Astrocyte (in vitro differentiated cells and primary cell): Measurements from ENCODE around the gene NSD1. TPM values are rescaled to one million over a fixed set of nuclear protein-coding genes. Genes with fewer than 3 reads are reported as not detected.

Source experiments
- DNase-seq: peaks from one replicate; pipeline ENCODE4 v3.0.0-alpha.2; 2010; ENCODE audit warnings: low read depth
- FAIRE-seq: peaks from 2 replicates; lab custom pipeline; 2011; peaks lifted over from hg19 to GRCh38; lab: Jason Lieb, UNC
- H2AFZ ChIP-seq: 2 replicates; pipeline ENCODE4 v1.6.0; 2012; ENCODE audit warnings: low read depth, low read length, inconsistent platforms
- H3K27ac ChIP-seq: 2 replicates; pipeline ENCODE4 v1.5.1; 2011; ENCODE audit warnings: low read depth, low read length, inconsistent platforms
- H3K27me3 ChIP-seq: 2 replicates; pipeline ENCODE4 v1.6.0; 2011; ENCODE audit warnings: low read length, inconsistent platforms; ENCODE audit not compliant: insufficient read depth
- H3K36me3 ChIP-seq: 2 replicates; pipeline ENCODE4 v1.5.1; 2011; ENCODE audit warnings: low read length, inconsistent platforms; ENCODE audit not compliant: insufficient read depth
- H3K4me1 ChIP-seq: 2 replicates; pipeline ENCODE4 v1.5.1; 2011; ENCODE audit warnings: low read length, inconsistent platforms; ENCODE audit not compliant: insufficient read depth
- H3K4me2 ChIP-seq: 2 replicates; pipeline ENCODE4 v1.6.0; 2012; ENCODE audit warnings: low read length, inconsistent platforms
- H3K4me3 ChIP-seq: 2 replicates; pipeline ENCODE4 v1.5.1; 2011; ENCODE audit warnings: low read depth, mild to moderate bottlenecking, low read length, inconsistent platforms; ENCODE audit not compliant: insufficient read depth
- H3K79me2 ChIP-seq: 2 replicates; pipeline ENCODE4 v1.6.0; 2012; ENCODE audit warnings: mild to moderate bottlenecking, low read length, inconsistent platforms; ENCODE audit not compliant: insufficient read depth
- H3K9ac ChIP-seq: 2 replicates; pipeline ENCODE4 v1.6.0; 2012; ENCODE audit warnings: mild to moderate bottlenecking, low read length, inconsistent platforms
- H3K9me3 ChIP-seq: 2 replicates; pipeline ENCODE4 v1.5.1; 2012; ENCODE audit warnings: low read depth, mild to moderate bottlenecking, low read length, inconsistent platforms; ENCODE audit not compliant: insufficient read depth
- H4K20me1 ChIP-seq: 2 replicates; pipeline ENCODE4 v1.6.0; 2012; ENCODE audit warnings: low read length, inconsistent platforms; ENCODE audit not compliant: insufficient read depth
- H3K27ac Mint-ChIP-seq: one replicate; pipeline ENCODE4 v1.8.0; 2021; ENCODE audit warnings: mild to moderate bottlenecking, mixed read lengths; ENCODE audit not compliant: unreplicated experiment
- H3K27me3 Mint-ChIP-seq: one replicate; pipeline ENCODE4 v1.8.0; 2021; ENCODE audit warnings: low read depth, mixed read lengths; ENCODE audit not compliant: unreplicated experiment
- H3K36me3 Mint-ChIP-seq: one replicate; pipeline ENCODE4 v1.8.0; 2021; ENCODE audit warnings: low read depth, mixed read lengths; ENCODE audit not compliant: unreplicated experiment
- H3K4me1 Mint-ChIP-seq: one replicate; pipeline ENCODE4 v1.8.0; 2021; ENCODE audit warnings: low read depth, mixed read lengths; ENCODE audit not compliant: unreplicated experiment
- H3K4me3 Mint-ChIP-seq: one replicate; pipeline ENCODE4 v1.8.0; 2021; ENCODE audit warnings: mild to moderate bottlenecking, moderate library complexity, mixed read lengths; ENCODE audit not compliant: unreplicated experiment
- H3K9me3 Mint-ChIP-seq: one replicate; pipeline ENCODE4 v1.8.0; 2021; ENCODE audit warnings: mild to moderate bottlenecking, mixed read lengths; ENCODE audit not compliant: unreplicated experiment
- EZH2 ChIP-seq: IDR thresholded peaks from 2 replicates; pipeline ENCODE4 v1.6.1; 2012; ENCODE audit warnings: mild to moderate bottlenecking, low read length, inconsistent platforms; ENCODE audit not compliant: insufficient read depth
- total RNA-seq: library from RNA; stranded (reverse); gene quantifications from 2 replicates; pipeline ENCODE4 v1.2.1, GENCODE V29; 2021
- TF ChIP-seq, protein P1 (sequence below): IDR thresholded peaks from 2 replicates; pipeline ENCODE4 v1.5.1; 2011; ENCODE audit warnings: low read depth, mild to moderate bottlenecking, inconsistent platforms, low read length, moderate library complexity; ENCODE audit not compliant: insufficient read depth

NSD1 gene
- total RNA-seq, 1 donor from 2014 or later = 71.9 TPM

DNA sequence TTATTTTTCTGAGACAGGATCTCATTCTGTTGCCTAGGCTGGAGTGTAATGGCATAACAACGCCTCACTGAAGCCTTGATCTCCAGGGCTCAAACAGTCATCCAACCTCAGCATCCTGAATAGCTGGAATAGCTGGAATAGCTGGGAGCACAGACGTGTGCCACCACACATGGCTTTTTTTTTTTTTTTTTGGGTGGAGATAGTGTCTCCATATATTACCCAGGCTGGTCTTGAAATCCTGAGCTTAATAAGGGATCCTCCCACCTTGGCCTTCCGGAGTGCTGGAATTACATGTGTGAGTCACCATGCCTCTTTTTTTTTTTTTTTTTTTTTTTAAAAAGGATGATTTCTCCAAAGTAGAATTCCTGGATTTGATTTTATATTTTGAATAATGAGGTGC lies 60.7 kb downstream of the NSD1 start:
- FAIRE-seq (no peak), DNase-seq (peak; percentile 95)
- Mint-ChIP-seq H3K27ac (peak overlapping the region; percentile 85), H3K4me3 (no peak overlapping the region), H3K4me1 (peaks cover 19% of the 10 kb centered on the region), H3K36me3 (no peaks in the 10 kb centered on the region), H3K9me3 (no peaks in the 10 kb centered on the region), H3K27me3 (no peaks in the 10 kb centered on the region)
- peak overlapping the region; percentile 68 for H3K27ac ChIP-seq
- H3K36me3 ChIP-seq = peaks cover 16% of the 10 kb centered on the region
- H3K27me3 ChIP-seq = no peaks in the 10 kb centered on the region
- H3K79me2 ChIP-seq = peaks cover 40% of the 10 kb centered on the region
- no peaks in the 10 kb centered on the region for H3K9me3 ChIP-seq
- no peak overlapping the region for H3K4me2 ChIP-seq
- no peak overlapping the region for H3K9ac ChIP-seq
- H2AFZ ChIP-seq = no peak overlapping the region
- no peak overlapping the region for H3K4me3 ChIP-seq
- TF ChIP-seq EZH2 = no peak
- TF ChIP-seq, protein P1, sequence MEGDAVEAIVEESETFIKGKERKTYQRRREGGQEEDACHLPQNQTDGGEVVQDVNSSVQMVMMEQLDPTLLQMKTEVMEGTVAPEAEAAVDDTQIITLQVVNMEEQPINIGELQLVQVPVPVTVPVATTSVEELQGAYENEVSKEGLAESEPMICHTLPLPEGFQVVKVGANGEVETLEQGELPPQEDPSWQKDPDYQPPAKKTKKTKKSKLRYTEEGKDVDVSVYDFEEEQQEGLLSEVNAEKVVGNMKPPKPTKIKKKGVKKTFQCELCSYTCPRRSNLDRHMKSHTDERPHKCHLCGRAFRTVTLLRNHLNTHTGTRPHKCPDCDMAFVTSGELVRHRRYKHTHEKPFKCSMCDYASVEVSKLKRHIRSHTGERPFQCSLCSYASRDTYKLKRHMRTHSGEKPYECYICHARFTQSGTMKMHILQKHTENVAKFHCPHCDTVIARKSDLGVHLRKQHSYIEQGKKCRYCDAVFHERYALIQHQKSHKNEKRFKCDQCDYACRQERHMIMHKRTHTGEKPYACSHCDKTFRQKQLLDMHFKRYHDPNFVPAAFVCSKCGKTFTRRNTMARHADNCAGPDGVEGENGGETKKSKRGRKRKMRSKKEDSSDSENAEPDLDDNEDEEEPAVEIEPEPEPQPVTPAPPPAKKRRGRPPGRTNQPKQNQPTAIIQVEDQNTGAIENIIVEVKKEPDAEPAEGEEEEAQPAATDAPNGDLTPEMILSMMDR = no peak
- peaks cover 5% of the 10 kb centered on the region for H4K20me1 ChIP-seq
- H3K4me1 ChIP-seq = peaks cover 20% of the 10 kb centered on the region

DNA sequence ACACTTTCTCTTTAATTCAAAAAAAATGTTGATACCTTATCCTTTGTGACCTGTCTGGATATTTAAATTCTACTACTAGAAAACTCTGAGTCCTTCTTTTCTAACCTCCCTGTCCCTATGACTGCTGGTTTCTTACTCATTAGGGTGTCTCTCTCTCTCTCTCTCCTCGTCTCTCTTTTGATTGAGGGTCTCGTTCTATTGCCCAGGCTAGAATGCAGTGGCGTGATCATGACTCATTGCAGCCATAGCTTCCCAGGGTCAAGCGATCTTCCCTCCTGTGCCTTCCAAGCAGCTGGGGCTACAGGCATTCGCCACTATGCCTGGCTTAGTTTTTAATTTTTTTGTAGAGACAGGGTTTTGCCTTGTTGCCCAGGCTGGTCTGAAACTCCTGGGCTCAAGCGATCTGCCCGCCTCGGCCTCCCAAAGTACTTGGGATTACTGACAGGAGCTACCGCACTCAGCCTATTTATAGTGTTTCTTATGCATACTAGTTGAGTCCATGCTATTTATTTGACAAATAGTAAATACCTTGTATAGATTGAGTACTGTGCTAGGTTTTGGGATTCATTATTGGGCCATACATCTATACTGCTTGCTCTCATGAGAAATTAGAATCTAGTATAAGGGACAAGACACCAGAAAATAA lies 61.9 kb downstream of the NSD1 start:
- Histone ChIP-seq H3K36me3 (peaks cover 16% of the 10 kb centered on the region), H3K9ac (peak overlapping the region; percentile 42), H3K9me3 (no peaks in the 10 kb centered on the region), H3K79me2 (peaks cover 35% of the 10 kb centered on the region), H3K4me3 (no peak overlapping the region), H3K4me1 (peaks cover 20% of the 10 kb centered on the region), H3K27ac (peak overlapping the region; percentile 73), H2AFZ (no peak overlapping the region), H3K27me3 (no peaks in the 10 kb centered on the region), H4K20me1 (peaks cover 4% of the 10 kb centered on the region), H3K4me2 (peak overlapping the region; percentile 44)
- Mint-ChIP-seq H3K36me3 (no peaks in the 10 kb centered on the region), H3K27ac (peak overlapping the region; percentile 56), H3K9me3 (no peaks in the 10 kb centered on the region), H3K4me1 (peaks cover 13% of the 10 kb centered on the region), H3K27me3 (no peaks in the 10 kb centered on the region), H3K4me3 (peak overlapping the region; percentile 10)
- no peak for TF ChIP-seq EZH2
- TF ChIP-seq, protein P1 = no peak
- no peak for FAIRE-seq
- DNase-seq = peak; percentile 74

DNA sequence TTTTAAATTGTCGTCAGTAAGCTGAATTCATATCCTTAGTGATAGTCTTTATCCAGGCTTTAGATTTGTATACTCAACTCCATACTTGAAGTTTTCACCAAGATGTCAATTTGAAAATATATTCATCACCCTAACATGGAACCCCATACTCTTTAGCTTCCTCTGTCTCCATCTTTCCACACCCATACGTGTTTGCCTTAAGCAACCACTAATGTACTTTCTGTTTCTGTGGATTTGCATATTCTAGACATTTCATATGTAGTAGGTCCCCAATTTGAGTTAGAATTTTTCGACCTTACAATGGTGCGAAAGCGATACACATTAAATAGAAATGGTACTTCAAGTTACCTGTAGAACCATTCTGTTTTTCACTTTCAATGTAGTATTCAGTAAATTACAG lies 65.2 kb downstream of the NSD1 start:
- H3K36me3 ChIP-seq = peaks cover 16% of the 10 kb centered on the region
- DNase-seq (no peak), FAIRE-seq (no peak)
- Mint-ChIP-seq H3K9me3 (no peaks in the 10 kb centered on the region), H3K36me3 (peaks cover 2% of the 10 kb centered on the region), H3K27ac (no peak overlapping the region), H3K4me1 (peaks cover 11% of the 10 kb centered on the region), H3K4me3 (no peak overlapping the region), H3K27me3 (no peaks in the 10 kb centered on the region)
- TF ChIP-seq EZH2 = no peak
- TF ChIP-seq, protein P1 = no peak
- no peak overlapping the region for H3K27ac ChIP-seq
- peaks cover 15% of the 10 kb centered on the region for H3K4me1 ChIP-seq
- no peaks in the 10 kb centered on the region for H3K9me3 ChIP-seq
- no peak overlapping the region for H2AFZ ChIP-seq
- no peak overlapping the region for H3K4me2 ChIP-seq
- peaks cover 4% of the 10 kb centered on the region for H4K20me1 ChIP-seq
- H3K4me3 ChIP-seq = no peak overlapping the region
- no peak overlapping the region for H3K9ac ChIP-seq
- no peaks in the 10 kb centered on the region for H3K27me3 ChIP-seq
- H3K79me2 ChIP-seq = peaks cover 26% of the 10 kb centered on the region
